ENCODE results near the gene SNX25. TPM values are rescaled to one million over a fixed set of nuclear protein-coding genes. Genes with fewer than 3 reads are reported as not detected.

SNX25 gene
- total and polyA plus RNA-seq, 2 donors (not counting 1 experiment from before 2014, with no cell fraction given), result 12.0 to 77.6 TPM

GRCh38 chr4:185227713-185228278, 18.4 kb downstream of the SNX25 start:
- Histone ChIP-seq H3K9me3 (ENCODE audit: control extremely low read depth in 1 of 3, control insufficient read depth in 2 of 3, insufficient read depth in 1 of 3, low read length in 2 of 3) (no peaks in the 10 kb centered on the region), H3K4me2 (replicated peaks; ENCODE audit: low read depth, low read length, poor library complexity, severe bottlenecking) (no peak overlapping the region), H3K79me2 (ENCODE audit: control insufficient read depth, insufficient read depth, low read length) (peaks cover 96% of the 10 kb centered on the region), H3K4me1 (ENCODE audit: control insufficient read depth in 2 of 2, insufficient read depth in 2 of 2, low read length in 2 of 2) (peaks cover 6 to 7% of the 10 kb centered on the region in 2 donors), H2AFZ (ENCODE audit: insufficient read depth, low read depth, low read length, poor library complexity, severe bottlenecking) (no peak overlapping the region), H3K9ac (ENCODE audit: low read length) (no peak overlapping the region), H4K20me1 (ENCODE audit: control insufficient read depth, insufficient read depth, low read length, poor library complexity, severe bottlenecking) (peaks cover 57% of the 10 kb centered on the region), H3K27me3 (replicated peaks in 1 of 4; ENCODE audit: control extremely low read depth in 1 of 4, control insufficient read depth in 3 of 4, insufficient read depth in 4 of 4, low read length in 3 of 4) (no peaks in the 10 kb centered on the region), H3K27ac (ENCODE audit: low read length in 2 of 2) (no peak overlapping the region), H3K4me3 (ENCODE audit: control extremely low read depth in 1 of 5, extremely low read depth in 1 of 5, insufficient read depth in 1 of 5, low read depth in 2 of 5, low read length in 4 of 5) (no peak overlapping the region), H3K36me3 (replicated peaks in 1 of 2; ENCODE audit: control extremely low read depth in 1 of 2, control insufficient read depth in 1 of 2, extremely low read depth in 1 of 2, insufficient read depth in 2 of 2, low read length in 1 of 2) (no peaks in the 10 kb centered on the region)
- Mint-ChIP-seq H3K27ac (no peak overlapping the region), H3K9me3 (ENCODE audit: insufficient read depth) (no peaks in the 10 kb centered on the region), H3K27me3 (no peaks in the 10 kb centered on the region), H3K4me1 (peaks cover 36% of the 10 kb centered on the region), H3K4me3 (no peak overlapping the region)
- intact Hi-C loops (cut with micrococcal nuclease), result no loop called here
- CTCF ChIA-PET, result interaction anchor here (1.0 kb wide), 1 partner anchor 19 kb away, joined by 3 read pairs; the partner anchor contains the start of gene SNX25
- TF ChIP-seq EZH2 (IDR thresholded peaks at IDR 0.05; ENCODE audit: borderline replicate concordance, insufficient read depth, low read depth, low read length, poor library complexity, severe bottlenecking) (no peak), CTCF (IDR thresholded peaks at IDR 0.05) (no peak)
- WGBS (ENCODE audit: insufficient coverage), result 96% methylated on average over 9 of the region's 9 CpGs
- POLR2A ChIA-PET, result no interaction called here
- DNase-seq, result no peak
- no peak for ATAC-seq (ENCODE audit: low read depth)

- no peak for ATAC-seq (ENCODE audit: low read depth)
- no peak overlapping the region for H3K9ac ChIP-seq (ENCODE audit: low read length)
- no peaks in the 10 kb centered on the region for H3K36me3 ChIP-seq (replicated peaks in 1 of 2; ENCODE audit: control extremely low read depth in 1 of 2, control insufficient read depth in 1 of 2, extremely low read depth in 1 of 2, insufficient read depth in 2 of 2, low read length in 1 of 2)
- over 99% methylated on average over 17 of the region's 19 CpGs for whole genome bisulfite sequencing (ENCODE audit: insufficient coverage)
- H3K4me3 ChIP-seq (ENCODE audit: control extremely low read depth in 1 of 5, extremely low read depth in 1 of 5, insufficient read depth in 1 of 5, low read depth in 2 of 5, low read length in 4 of 5), result no peak overlapping the region
- H3K79me2 ChIP-seq (ENCODE audit: control insufficient read depth, insufficient read depth, low read length), result peaks cover 96% of the 10 kb centered on the region
- peaks cover 6 to 7% of the 10 kb centered on the region in 2 donors for H3K4me1 ChIP-seq (ENCODE audit: control insufficient read depth in 2 of 2, insufficient read depth in 2 of 2, low read length in 2 of 2)
- H3K27ac Mint-ChIP-seq, result no peak overlapping the region
- no peak overlapping the region for H3K4me3 Mint-ChIP-seq
- H4K20me1 ChIP-seq (ENCODE audit: control insufficient read depth, insufficient read depth, low read length, poor library complexity, severe bottlenecking), result peaks cover 57% of the 10 kb centered on the region
- peaks cover 30% of the 10 kb centered on the region for H3K4me1 Mint-ChIP-seq
- H3K27ac ChIP-seq (ENCODE audit: low read length in 2 of 2), result no peak overlapping the region
- H3K9me3 ChIP-seq (ENCODE audit: control extremely low read depth in 1 of 3, control insufficient read depth in 2 of 3, insufficient read depth in 1 of 3, low read length in 2 of 3), result no peaks in the 10 kb centered on the region
- intact Hi-C loops (cut with micrococcal nuclease), result no loop called here
- H3K4me2 ChIP-seq (replicated peaks; ENCODE audit: low read depth, low read length, poor library complexity, severe bottlenecking), result no peak overlapping the region
- H3K27me3 ChIP-seq (replicated peaks in 1 of 4; ENCODE audit: control extremely low read depth in 1 of 4, control insufficient read depth in 3 of 4, insufficient read depth in 4 of 4, low read length in 3 of 4), result no peaks in the 10 kb centered on the region
- H3K27me3 Mint-ChIP-seq, result no peaks in the 10 kb centered on the region
- no peak overlapping the region for H2AFZ ChIP-seq (ENCODE audit: insufficient read depth, low read depth, low read length, poor library complexity, severe bottlenecking)
- no peak for TF ChIP-seq CTCF (IDR thresholded peaks at IDR 0.05)
- no peak for TF ChIP-seq EZH2 (IDR thresholded peaks at IDR 0.05; ENCODE audit: borderline replicate concordance, insufficient read depth, low read depth, low read length, poor library complexity, severe bottlenecking)
- CTCF ChIA-PET, result no interaction called here
- no peak for DNase-seq
- POLR2A ChIA-PET, result no interaction called here
- H3K9me3 Mint-ChIP-seq (ENCODE audit: insufficient read depth), result no peaks in the 10 kb centered on the region
Measured at GRCh38 chr4:185229021-185229818, 19.8 kb downstream of the SNX25 start.

Measured in B cell (primary cell).